Gastroesophageal sphincter (tissue), 3 donors: ENCODE results near the gene F10.

Experiments used
- CTCF ChIP-seq, 4 experiments: fragments of 200-600 bp in 2 of 4; fragments of 450-650 bp in 2 of 4; sonication (generic) in 1 of 4; IDR thresholded peaks; one replicate each; pipeline ENCODE4 v1.5.1; 2017 to 2019; ENCODE audit warnings: antibody characterized with exemption in 4 of 4, mild to moderate bottlenecking in 2 of 4, moderate library complexity in 2 of 4
- EP300 ChIP-seq: sonication (generic); formaldehyde crosslinking; IDR thresholded peaks from one replicate; pipeline ENCODE4 v1.6.1; 2017; ENCODE audit warnings: antibody characterized with exemption, mild to moderate bottlenecking
- POLR2A ChIP-seq, 2 donors: fragments of 450-650 bp; IDR thresholded peaks; one replicate each; pipeline ENCODE4 v1.6.1; 2017; ENCODE audit warnings: antibody characterized with exemption in 2 of 2, mild to moderate bottlenecking in 2 of 2, moderate library complexity in 1 of 2
- POLR2AphosphoS5 ChIP-seq: sonication (generic); formaldehyde crosslinking; IDR thresholded peaks from one replicate; pipeline ENCODE4 v1.6.1; 2017; ENCODE audit warnings: antibody characterized with exemption

DNA sequence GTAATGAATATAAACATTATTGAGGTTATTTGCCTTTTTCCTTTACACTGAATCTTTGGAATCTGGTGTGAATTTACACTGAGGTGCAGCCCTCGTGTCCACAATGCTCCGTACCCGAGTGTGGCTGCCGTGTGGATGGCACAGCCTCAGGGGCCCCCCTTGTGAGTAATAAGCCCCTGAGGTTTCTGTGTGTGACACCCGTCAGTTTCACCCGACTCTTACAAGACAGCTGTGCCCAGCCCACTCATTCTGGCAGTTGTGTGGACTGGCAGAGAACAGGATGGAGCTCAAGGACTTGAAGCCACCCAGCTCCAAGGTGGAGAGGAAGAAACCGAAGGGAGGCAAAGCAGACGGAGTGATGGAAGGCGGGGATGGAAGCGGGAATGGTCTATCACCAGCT, 43.7 kb downstream of the F10 start:
- TF ChIP-seq CTCF (IDR thresholded peaks at IDR 0.05) (no peak), POLR2A (IDR thresholded peaks at IDR 0.05) (no peak), POLR2AphosphoS5 (no peak), EP300 (no peak)
